ENCODE data around the gene KRTAP12-3. TPM values are rescaled to one million over a fixed set of nuclear protein-coding genes. Genes with fewer than 3 reads are reported as not detected.
"Not testable (repeated sequence)": the region's sequence is repeated elsewhere in the genome, so short reads cannot be mapped to it uniquely, and the experiment has no call there.

Gene KRTAP12-3
- total and polyA plus RNA-seq, 4 donors, result not detected

DNA sequence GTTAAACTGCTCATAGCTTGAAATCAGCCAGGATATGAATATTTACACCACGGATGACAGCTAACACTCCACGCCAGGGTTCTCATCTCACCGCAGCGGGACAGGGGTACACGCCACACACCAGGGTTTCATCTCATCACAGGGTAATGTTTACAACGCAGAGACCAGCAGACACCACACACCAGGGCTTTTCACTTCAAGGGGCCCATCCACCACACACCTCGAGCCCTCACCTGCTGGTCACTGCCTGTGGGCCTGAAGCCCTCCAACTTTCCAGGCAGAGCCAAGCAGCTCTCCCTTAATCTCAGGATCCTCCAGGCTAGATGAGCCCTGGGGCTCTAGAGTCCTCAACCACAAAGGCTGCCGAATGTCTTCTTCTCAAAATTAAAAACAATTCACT lies 37.9 kb downstream of the KRTAP12-3 start:
- no peaks in the 10 kb centered on the region for H3K36me3 ChIP-seq (ENCODE audit: control insufficient read depth in 4 of 4, insufficient read depth in 3 of 4, low read depth in 1 of 4, low read length in 3 of 4)
- peaks cover 0 to 18% (median 2%) of the 10 kb centered on the region in 4 donors for H3K9me3 ChIP-seq (ENCODE audit: control insufficient read depth in 4 of 4, low read length in 3 of 4)
- TF ChIP-seq EGR1 (IDR thresholded peaks at IDR 0.05; ENCODE audit: low read depth in 2 of 2) (no peak), SP1 (IDR thresholded peaks at IDR 0.05) (no peak)
- TF ChIP-seq, protein P1, sequence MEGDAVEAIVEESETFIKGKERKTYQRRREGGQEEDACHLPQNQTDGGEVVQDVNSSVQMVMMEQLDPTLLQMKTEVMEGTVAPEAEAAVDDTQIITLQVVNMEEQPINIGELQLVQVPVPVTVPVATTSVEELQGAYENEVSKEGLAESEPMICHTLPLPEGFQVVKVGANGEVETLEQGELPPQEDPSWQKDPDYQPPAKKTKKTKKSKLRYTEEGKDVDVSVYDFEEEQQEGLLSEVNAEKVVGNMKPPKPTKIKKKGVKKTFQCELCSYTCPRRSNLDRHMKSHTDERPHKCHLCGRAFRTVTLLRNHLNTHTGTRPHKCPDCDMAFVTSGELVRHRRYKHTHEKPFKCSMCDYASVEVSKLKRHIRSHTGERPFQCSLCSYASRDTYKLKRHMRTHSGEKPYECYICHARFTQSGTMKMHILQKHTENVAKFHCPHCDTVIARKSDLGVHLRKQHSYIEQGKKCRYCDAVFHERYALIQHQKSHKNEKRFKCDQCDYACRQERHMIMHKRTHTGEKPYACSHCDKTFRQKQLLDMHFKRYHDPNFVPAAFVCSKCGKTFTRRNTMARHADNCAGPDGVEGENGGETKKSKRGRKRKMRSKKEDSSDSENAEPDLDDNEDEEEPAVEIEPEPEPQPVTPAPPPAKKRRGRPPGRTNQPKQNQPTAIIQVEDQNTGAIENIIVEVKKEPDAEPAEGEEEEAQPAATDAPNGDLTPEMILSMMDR (IDR thresholded peaks at IDR 0.05; ENCODE audit: low read depth, low read length, missing input control), result no peak
- DNase-seq (ENCODE audit: low spot score), result peak; percentile 8
- no peak overlapping the region for H3K27ac ChIP-seq (ENCODE audit: low read depth in 1 of 2, low read length in 2 of 2)
- H3K9ac ChIP-seq (ENCODE audit: low read depth in 1 of 2, low read length in 2 of 2), result no peak overlapping the region
- H3K4me3 ChIP-seq (ENCODE audit: low read depth in 1 of 3, low read length in 3 of 3), result no peak overlapping the region
- WGBS, result 77% methylated on average over 8 of the region's 8 CpGs
- H3K4me1 ChIP-seq (ENCODE audit: control insufficient read depth in 4 of 4, insufficient read depth in 4 of 4, low read length in 3 of 4), result no peaks in the 10 kb centered on the region
- H3K27me3 ChIP-seq (ENCODE audit: control insufficient read depth in 4 of 4, insufficient read depth in 4 of 4, low read length in 3 of 4), result peaks cover 0 to 12% (median 5%) of the 10 kb centered on the region in 4 donors

DNA sequence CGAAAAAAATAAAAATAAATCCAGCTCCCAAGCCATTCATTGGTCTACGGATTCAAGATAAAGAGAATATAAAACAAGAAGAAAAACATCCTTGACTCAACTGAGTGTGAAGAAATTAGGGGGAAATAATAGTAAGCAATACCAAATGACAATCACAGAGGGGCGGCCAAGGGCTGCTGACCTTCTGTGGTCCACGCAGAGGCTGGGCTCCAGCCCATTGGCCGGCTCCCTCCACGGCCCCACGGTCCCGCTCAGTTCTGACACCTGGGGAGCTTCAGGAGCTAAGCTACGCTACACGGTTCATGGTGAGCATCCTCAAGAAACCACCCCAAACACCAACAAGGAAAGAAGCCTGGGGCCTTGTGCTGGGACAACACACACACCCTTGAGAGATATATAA lies 38.8 kb downstream of the KRTAP12-3 start:
- H3K36me3 ChIP-seq (ENCODE audit: control insufficient read depth in 4 of 4, insufficient read depth in 3 of 4, low read depth in 1 of 4, low read length in 3 of 4), result no peaks in the 10 kb centered on the region
- TF ChIP-seq NR2F2 (IDR thresholded peaks at IDR 0.05) (no peak), RAD21 (IDR thresholded peaks at IDR 0.05) (no peak), SP1 (IDR thresholded peaks at IDR 0.05) (no peak), HNF4G (IDR thresholded peaks at IDR 0.05) (no peak)
- TF ChIP-seq, protein P2, sequence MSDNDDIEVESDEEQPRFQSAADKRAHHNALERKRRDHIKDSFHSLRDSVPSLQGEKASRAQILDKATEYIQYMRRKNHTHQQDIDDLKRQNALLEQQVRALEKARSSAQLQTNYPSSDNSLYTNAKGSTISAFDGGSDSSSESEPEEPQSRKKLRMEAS (IDR thresholded peaks at IDR 0.05), result no peak
- no peak overlapping the region for H3K4me3 ChIP-seq (ENCODE audit: low read depth in 1 of 3, low read length in 3 of 3)
- peaks cover 0 to 18% (median 2%) of the 10 kb centered on the region in 4 donors for H3K9me3 ChIP-seq (ENCODE audit: control insufficient read depth in 4 of 4, low read length in 3 of 4)
- peak; percentile 25 for DNase-seq (ENCODE audit: low spot score)
- H3K27me3 ChIP-seq (ENCODE audit: control insufficient read depth in 4 of 4, insufficient read depth in 4 of 4, low read length in 3 of 4), result peaks cover 0 to 14% (median 5%) of the 10 kb centered on the region in 4 donors
- 71% methylated on average over 10 of the region's 10 CpGs for WGBS
- no peak overlapping the region for H3K9ac ChIP-seq (ENCODE audit: low read depth in 1 of 2, low read length in 2 of 2)
- H3K4me1 ChIP-seq (ENCODE audit: control insufficient read depth in 4 of 4, insufficient read depth in 4 of 4, low read length in 3 of 4), result no peaks in the 10 kb centered on the region
- no peak overlapping the region for H3K27ac ChIP-seq (ENCODE audit: low read depth in 1 of 2, low read length in 2 of 2)

DNA sequence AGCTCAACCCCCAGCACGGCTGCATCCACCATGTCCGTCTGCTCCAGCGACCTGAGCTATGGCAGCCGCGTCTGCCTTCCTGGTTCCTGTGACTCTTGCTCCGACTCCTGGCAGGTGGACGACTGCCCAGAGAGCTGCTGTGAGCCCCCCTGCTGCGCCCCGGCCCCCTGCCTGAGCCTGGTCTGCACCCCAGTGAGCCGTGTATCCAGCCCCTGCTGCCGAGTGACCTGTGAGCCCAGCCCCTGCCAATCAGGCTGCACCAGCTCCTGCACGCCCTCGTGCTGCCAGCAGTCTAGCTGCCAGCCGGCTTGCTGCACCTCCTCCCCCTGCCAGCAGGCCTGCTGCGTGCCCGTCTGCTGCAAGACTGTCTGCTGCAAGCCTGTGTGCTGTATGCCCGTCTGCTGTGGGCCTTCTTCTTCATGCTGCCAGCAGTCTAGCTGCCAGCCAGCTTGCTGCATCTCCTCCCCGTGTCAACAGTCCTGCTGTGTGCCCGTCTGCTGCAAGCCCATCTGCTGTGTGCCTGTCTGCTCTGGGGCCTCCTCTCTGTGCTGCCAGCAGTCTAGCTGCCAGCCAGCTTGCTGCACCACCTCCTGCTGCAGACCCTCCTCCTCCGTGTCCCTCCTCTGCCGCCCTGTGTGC lies 39.6 kb downstream of the KRTAP12-3 start, which contains the start of gene KRTAP10-12:
TSS of gene KRTAP10-12 (plus strand) at position 1 of the 639 bp plus-strand sequence. CDS start at position 31, 30 bp downstream.
- H3K27ac ChIP-seq (ENCODE audit: low read depth in 1 of 2, low read length in 2 of 2); H3K36me3 ChIP-seq (ENCODE audit: control insufficient read depth in 4 of 4, insufficient read depth in 3 of 4, low read depth in 1 of 4, low read length in 3 of 4); H3K9ac ChIP-seq (ENCODE audit: low read depth in 1 of 2, low read length in 2 of 2); H3K4me1 ChIP-seq (ENCODE audit: control insufficient read depth in 4 of 4, insufficient read depth in 4 of 4, low read length in 3 of 4); H3K4me3 ChIP-seq (ENCODE audit: low read depth in 1 of 3, low read length in 3 of 3): not testable (repeated sequence)
- Histone ChIP-seq H3K27me3 (ENCODE audit: control insufficient read depth in 4 of 4, insufficient read depth in 4 of 4, low read length in 3 of 4) (peaks cover 1 to 14% (median 5%) of the 10 kb centered on the region in 4 donors), H3K9me3 (ENCODE audit: control insufficient read depth in 4 of 4, low read length in 3 of 4) (peaks cover 0 to 14% (median 2%) of the 10 kb centered on the region in 4 donors)
- WGBS, result 45% methylated on average over 21 of the region's 21 CpGs
- DNase-seq (ENCODE audit: low spot score), result peak; percentile 6

DNA sequence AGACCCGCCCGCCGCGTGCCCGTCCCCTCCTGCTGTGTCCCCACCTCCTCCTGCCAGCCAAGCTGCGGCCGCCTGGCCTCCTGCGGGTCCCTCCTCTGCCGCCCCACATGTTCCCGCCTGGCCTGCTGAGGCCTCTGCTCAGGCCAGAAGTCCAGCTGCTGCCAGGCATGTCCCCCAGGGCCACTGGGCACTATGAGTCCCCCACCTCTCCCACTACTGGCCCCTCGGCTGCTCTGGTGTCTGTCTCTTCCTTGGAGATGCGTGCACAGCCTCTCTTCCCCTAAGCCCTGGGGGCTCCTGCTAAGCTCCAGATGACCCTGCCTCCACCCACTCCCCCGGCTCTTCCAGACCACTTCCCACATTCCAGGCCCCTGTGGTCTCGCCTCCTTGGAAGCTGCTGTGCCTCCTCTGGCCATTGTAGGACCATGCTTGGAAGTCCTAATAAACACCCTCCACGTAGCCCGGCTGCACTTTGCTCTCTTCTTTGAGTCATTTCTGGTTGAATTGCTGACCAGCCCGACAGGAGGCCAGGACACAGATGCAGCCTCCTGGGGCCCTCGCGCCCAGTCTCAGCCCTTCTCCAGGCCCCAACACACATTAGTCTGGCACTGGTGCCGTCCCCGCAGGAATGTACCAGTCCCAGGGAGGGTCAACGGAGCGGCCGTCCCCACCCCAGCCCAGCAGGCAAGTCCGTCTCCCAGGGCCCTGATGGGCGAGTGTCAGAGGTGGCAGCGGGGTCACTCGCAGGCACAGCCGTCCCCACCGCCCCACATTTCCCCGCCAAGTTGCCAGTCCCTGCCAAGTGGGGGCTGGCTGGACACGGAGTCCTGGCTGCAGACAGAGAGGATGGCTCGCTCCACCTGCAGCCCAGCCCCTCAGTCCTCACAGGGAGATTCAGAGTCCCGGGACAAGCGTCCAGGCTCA lies 40.3 kb downstream of the KRTAP12-3 start:
- H3K4me1 ChIP-seq (ENCODE audit: control insufficient read depth in 4 of 4, insufficient read depth in 4 of 4, low read length in 3 of 4), result no peaks in the 10 kb centered on the region
- H3K36me3 ChIP-seq (ENCODE audit: control insufficient read depth in 4 of 4, insufficient read depth in 3 of 4, low read depth in 1 of 4, low read length in 3 of 4), result no peaks in the 10 kb centered on the region
- H3K27ac ChIP-seq (ENCODE audit: low read depth in 1 of 2, low read length in 2 of 2), result no peak overlapping the region
- peak; percentile 24 for DNase-seq (ENCODE audit: low spot score)
- no peak overlapping the region for H3K4me3 ChIP-seq (ENCODE audit: low read depth in 1 of 3, low read length in 3 of 3)
- TF ChIP-seq EGR1 (IDR thresholded peaks at IDR 0.05; ENCODE audit: low read depth in 2 of 2), result no peak
- TF ChIP-seq RAD21 (IDR thresholded peaks at IDR 0.05), result no peak
- TF ChIP-seq SP1 (IDR thresholded peaks at IDR 0.05), result no peak
- no peak for TF ChIP-seq GABPA (IDR thresholded peaks at IDR 0.05 in 1 of 2, conservative IDR thresholded peaks at IDR 0.05 in 1 of 2)
- TF ChIP-seq, protein P2 (IDR thresholded peaks at IDR 0.05), result no peak
- TF ChIP-seq FOXA2 (IDR thresholded peaks at IDR 0.05), result no peak
- TF ChIP-seq, protein P3, sequence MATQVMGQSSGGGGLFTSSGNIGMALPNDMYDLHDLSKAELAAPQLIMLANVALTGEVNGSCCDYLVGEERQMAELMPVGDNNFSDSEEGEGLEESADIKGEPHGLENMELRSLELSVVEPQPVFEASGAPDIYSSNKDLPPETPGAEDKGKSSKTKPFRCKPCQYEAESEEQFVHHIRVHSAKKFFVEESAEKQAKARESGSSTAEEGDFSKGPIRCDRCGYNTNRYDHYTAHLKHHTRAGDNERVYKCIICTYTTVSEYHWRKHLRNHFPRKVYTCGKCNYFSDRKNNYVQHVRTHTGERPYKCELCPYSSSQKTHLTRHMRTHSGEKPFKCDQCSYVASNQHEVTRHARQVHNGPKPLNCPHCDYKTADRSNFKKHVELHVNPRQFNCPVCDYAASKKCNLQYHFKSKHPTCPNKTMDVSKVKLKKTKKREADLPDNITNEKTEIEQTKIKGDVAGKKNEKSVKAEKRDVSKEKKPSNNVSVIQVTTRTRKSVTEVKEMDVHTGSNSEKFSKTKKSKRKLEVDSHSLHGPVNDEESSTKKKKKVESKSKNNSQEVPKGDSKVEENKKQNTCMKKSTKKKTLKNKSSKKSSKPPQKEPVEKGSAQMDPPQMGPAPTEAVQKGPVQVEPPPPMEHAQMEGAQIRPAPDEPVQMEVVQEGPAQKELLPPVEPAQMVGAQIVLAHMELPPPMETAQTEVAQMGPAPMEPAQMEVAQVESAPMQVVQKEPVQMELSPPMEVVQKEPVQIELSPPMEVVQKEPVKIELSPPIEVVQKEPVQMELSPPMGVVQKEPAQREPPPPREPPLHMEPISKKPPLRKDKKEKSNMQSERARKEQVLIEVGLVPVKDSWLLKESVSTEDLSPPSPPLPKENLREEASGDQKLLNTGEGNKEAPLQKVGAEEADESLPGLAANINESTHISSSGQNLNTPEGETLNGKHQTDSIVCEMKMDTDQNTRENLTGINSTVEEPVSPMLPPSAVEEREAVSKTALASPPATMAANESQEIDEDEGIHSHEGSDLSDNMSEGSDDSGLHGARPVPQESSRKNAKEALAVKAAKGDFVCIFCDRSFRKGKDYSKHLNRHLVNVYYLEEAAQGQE (IDR thresholded peaks at IDR 0.05), result no peak
- no peak for TF ChIP-seq RXRA (IDR thresholded peaks at IDR 0.05)
- no peak for TF ChIP-seq FOXA1 (IDR thresholded peaks at IDR 0.05)
- TF ChIP-seq YY1 (IDR thresholded peaks at IDR 0.05), result no peak
- peaks cover 0 to 6% (median 0%) of the 10 kb centered on the region in 4 donors for H3K9me3 ChIP-seq (ENCODE audit: control insufficient read depth in 4 of 4, low read length in 3 of 4)
- peaks cover 3 to 14% (median 6%) of the 10 kb centered on the region in 4 donors for H3K27me3 ChIP-seq (ENCODE audit: control insufficient read depth in 4 of 4, insufficient read depth in 4 of 4, low read length in 3 of 4)
- 31% methylated on average over 35 of the region's 35 CpGs for WGBS
- no peak overlapping the region for H3K9ac ChIP-seq (ENCODE audit: low read depth in 1 of 2, low read length in 2 of 2)

All from liver (tissue), 9 donors.